ENCODE measurements around the gene HYAL3.

- TF ChIP-seq CTCF (IDR thresholded peaks at IDR 0.05), result no peak
- TF ChIP-seq POLR2A (IDR thresholded peaks at IDR 0.05), result no peak
These were observed 40.2 kb downstream of the HYAL3 start for GRCh38 chr3:50258979-50259378.
